Skeletal muscle cell (primary cell): Measurements from ENCODE around the gene KATNA1.
"Not testable (repeated sequence)": the region's sequence is repeated elsewhere in the genome, so short reads cannot be mapped to it uniquely, and the experiment has no call there.

Experiments
- DNase-seq: peaks from one replicate; pipeline ENCODE4 v3.0.0-alpha.2; 2010; ENCODE audit warnings: low read depth
- H3K4me3 ChIP-seq: 2 replicates; pipeline ENCODE4 v1.5.1; 2011; ENCODE audit warnings: low read depth, mild to moderate bottlenecking, control low read depth, low read length, moderate library complexity

KATNA1 gene

GRCh38 chr6:149648148-149649145 lies at the start of gene KATNA1:
KATNA1 (minus strand) TSS chr6:149648714; CDS start chr6:149638547, 10,167 bp downstream.
- peak; percentile 11 for DNase-seq
- H3K4me3 ChIP-seq: peak within 1 kb of the TSS; percentile 93

GRCh38 chr6:149698175-149698574 lies 49.7 kb upstream of the KATNA1 start:
- no peak for DNase-seq
- H3K4me3 ChIP-seq: no peak overlapping the region

GRCh38 chr6:149696901-149697300 lies 48.4 kb upstream of the KATNA1 start:
- H3K4me3 ChIP-seq: no peak overlapping the region
- no peak for DNase-seq

DNA sequence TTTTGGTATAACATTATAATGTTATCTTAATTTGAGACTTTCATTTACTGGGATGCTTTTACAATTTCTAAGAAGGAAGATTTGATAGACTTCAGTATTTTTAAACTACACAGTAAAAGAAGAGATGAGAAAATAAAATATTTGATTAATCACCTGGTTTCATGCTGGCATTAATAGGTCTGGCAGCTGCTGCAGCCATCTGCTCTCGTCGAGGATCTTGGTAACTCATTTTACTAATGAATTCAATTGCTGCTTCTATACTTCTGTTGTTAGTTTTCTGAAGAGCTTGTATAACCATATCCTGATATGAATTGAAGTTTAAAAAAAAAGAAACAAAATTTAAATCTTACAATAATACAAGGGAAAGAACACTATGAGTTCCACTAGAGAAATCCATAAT lies 46.4 kb upstream of the KATNA1 start:
- no peak overlapping the region for H3K4me3 ChIP-seq
- DNase-seq: no peak

DNA sequence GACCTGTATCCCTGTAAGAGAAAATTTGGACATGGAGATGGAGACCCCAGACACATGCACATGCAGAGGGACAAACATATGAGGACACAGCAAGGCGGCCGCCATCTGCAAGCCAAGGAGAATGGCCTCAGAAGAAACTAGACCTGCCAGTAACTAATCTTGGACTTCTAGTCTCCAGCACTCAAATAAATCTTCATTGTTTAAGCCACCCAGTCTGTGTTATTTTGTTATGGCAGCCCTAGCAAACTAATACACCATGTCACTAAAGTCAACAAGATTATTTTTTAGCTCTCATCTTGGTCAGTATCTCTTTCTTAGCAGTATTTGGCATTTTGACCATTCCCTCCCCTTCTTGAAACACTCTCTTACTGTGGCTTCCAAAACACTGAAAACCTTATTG lies 42.7 kb upstream of the KATNA1 start:
- H3K4me3 ChIP-seq: no peak overlapping the region
- no peak for DNase-seq

GRCh38 chr6:149686230-149686629 lies 37.7 kb upstream of the KATNA1 start:
- H3K4me3 ChIP-seq: no peak overlapping the region

GRCh38 chr6:149683256-149683859 lies 34.8 kb upstream of the KATNA1 start:
- no peak for DNase-seq
- H3K4me3 ChIP-seq: no peak overlapping the region

More at GRCh38 chr6:149686230-149686629, 37.7 kb upstream of the KATNA1 start:
- DNase-seq: no peak

GRCh38 chr6:149681845-149682244 lies 33.3 kb upstream of the KATNA1 start:
- DNase-seq: not testable (repeated sequence)

GRCh38 chr6:149681209-149681608 lies 32.7 kb upstream of the KATNA1 start:
- no peak overlapping the region for H3K4me3 ChIP-seq
- DNase-seq: no peak

More at GRCh38 chr6:149681845-149682244, 33.3 kb upstream of the KATNA1 start:
- H3K4me3 ChIP-seq: not testable (repeated sequence)

DNA sequence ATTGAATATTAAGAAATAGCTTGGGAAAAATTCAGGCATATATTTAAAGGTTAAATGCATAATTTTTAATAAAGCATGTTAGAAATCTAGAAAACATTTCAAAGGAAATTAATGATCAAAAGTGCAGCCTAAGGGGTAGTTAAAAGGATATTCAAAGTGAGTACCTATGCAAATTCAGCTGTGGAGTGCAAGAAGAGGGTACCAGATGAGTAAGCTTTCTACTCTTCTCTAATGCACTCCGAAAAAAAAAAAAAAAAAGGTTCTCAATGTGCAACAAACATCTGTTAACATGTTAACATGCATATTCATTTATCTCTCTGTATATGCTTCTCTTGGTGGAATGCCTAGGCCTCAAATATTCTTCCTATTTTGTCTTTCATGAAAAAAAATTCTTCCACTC lies 32.0 kb upstream of the KATNA1 start:
- H3K4me3 ChIP-seq: no peak overlapping the region

DNA sequence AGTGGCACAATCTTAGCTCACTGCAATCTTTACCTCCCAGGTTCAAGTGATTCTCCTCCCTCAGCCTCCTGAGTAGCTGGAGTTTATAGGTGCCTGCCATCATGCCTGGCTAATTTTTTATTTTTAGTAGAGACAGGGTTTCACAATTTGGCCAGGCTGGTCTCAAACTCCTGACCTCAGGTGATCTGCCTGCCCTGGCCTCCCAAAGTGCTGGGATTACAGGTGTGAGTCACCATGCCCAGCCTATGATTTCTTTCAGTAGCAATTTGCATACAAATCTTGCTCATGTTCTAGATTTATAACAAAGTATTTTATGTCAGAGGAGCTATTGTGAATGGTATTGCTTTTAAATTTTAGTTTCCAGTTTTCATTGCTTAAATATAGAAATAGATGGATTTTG lies 23.8 kb upstream of the KATNA1 start:
- not testable (repeated sequence) for H3K4me3 ChIP-seq, DNase-seq

More for the DNA sequence above, 32.0 kb upstream of the KATNA1 start:
- no peak for DNase-seq

GRCh38 chr6:149660028-149660427 lies 11.5 kb upstream of the KATNA1 start:
- no peak for DNase-seq
- no peak overlapping the region for H3K4me3 ChIP-seq

DNA sequence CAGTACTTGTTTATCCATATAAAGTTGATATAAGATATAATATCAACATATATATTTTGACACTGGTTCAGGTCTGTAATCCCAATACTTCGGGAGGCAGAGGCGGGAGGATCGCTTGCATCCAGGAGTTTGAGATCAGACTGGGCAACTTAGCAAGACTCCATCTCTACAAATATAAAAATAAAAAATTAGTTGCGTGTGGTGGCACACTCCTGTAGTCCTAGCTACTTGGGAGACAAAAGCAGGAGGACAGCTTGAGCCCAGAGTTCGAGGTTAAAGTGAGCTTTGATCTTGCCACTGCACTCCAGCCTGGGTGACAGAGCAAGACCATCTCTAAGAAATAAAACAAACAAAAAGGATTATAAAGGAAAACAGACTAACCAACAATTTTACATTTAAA lies 8.9 kb upstream of the KATNA1 start:
- no peak for DNase-seq
- H3K4me3 ChIP-seq: no peak overlapping the region

- H3K4me3 ChIP-seq: no peak overlapping the region
- no peak for DNase-seq
These were observed 2.5 kb upstream of the KATNA1 start for GRCh38 chr6:149651056-149651455.

- H3K4me3 ChIP-seq: peak overlapping the region; percentile 93
- no peak for DNase-seq
These were observed 1.9 kb downstream of the KATNA1 start for GRCh38 chr6:149646599-149646998.

- H3K4me3 ChIP-seq: no peak overlapping the region
- no peak for DNase-seq
These were observed 5.5 kb downstream of the KATNA1 start for GRCh38 chr6:149642829-149643580.

GRCh38 chr6:149636124-149636523 lies 12.4 kb downstream of the KATNA1 start:
- H3K4me3 ChIP-seq: no peak overlapping the region
- DNase-seq: no peak

DNA sequence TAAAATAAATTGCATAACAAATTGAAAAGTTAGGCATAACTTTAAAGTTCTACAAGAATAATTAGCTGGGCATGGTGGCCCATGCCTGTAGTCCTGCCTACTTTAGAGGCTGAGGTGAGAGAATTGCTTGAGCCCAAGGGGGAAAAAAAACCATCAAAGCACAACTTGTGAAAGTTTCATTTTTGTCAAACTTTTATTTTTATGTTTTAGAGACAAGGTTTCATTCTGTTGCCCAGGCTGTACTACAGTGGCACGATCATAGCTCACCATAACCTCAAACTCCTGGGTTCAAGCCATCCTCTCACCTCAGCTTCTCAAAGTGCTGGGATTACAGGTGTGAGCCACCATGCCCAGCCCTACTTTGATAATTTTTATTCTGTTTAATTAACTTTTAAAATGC lies 14.2 kb downstream of the KATNA1 start:
- no peak for DNase-seq
- H3K4me3 ChIP-seq: no peak overlapping the region

DNA sequence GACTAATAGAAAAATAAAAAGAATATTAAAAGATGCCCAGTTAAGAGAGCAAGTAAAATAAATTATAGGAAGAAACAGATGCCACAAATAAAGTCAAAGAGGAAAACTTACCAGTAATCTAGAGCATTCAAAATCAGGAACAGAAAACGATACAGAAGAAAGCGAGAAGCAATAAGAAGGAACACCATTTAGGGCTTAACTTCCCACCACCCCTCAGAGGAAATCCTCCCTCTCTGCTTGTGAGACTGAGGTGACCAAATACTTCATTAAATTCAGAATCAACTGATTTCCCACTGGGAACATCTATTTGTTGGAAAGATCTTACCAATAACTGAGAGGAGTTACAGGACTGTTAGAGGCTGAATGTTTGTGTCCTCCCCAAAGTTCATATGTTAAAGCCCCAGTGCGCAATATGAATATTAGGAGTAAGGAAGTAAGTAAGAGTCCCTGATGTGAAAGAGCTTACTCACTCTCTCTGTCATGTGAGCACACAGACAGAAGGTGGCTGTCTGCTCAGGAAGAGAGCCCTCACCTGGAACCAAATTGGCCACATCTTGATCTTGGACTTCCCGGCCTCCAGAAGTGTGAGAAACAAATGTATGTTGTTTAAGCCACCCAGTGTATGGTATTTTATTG lies 19.5 kb downstream of the KATNA1 start:
- no peak for DNase-seq
- H3K4me3 ChIP-seq: no peak overlapping the region
